Mucosa of descending colon (tissue), 3 donors: ENCODE data around the gene KLK11. TPM values are rescaled to one million over a fixed set of nuclear protein-coding genes. Genes with fewer than 3 reads are reported as not detected.
A peak's percentile ranks its signal among the peaks of the same experiment; 100 is the strongest.

Source experiments
- ATAC-seq: fragments of 200-7000 bp; cut with Tn5 transposase; one replicate; pipeline ENCODE4 v1.9.1; 2020; ENCODE audit warnings: mild to moderate bottlenecking, moderate library complexity
- DNase-seq, 3 donors: peaks; one replicate each; pipeline ENCODE4 v3.0.0-alpha.2; 2020
- H3K36me3 ChIP-seq: fragments of 200-600 bp; one replicate; pipeline ENCODE4 v1.8.0; 2021; ENCODE audit warnings: low read depth, mild to moderate bottlenecking
- H3K4me1 ChIP-seq: fragments of 200-600 bp; one replicate; pipeline ENCODE4 v1.8.0; 2021; ENCODE audit warnings: low read depth, mild to moderate bottlenecking
- H3K4me3 ChIP-seq: fragments of 200-600 bp; one replicate; pipeline ENCODE4 v1.8.0; 2021; ENCODE audit warnings: mild to moderate bottlenecking
- H3K9me3 ChIP-seq: fragments of 200-600 bp; one replicate; pipeline ENCODE4 v1.8.0; 2021; ENCODE audit warnings: mild to moderate bottlenecking
- intact Hi-C, 2 donors: fragments of 100-400 bp; cut with DNase I in 1 of 2; cut with micrococcal nuclease in 1 of 2; formaldehyde crosslinking; loops; one replicate each; pipeline versions ENCODE4 v1.11.0 to v1.11.1; 2022; cut with DNase I, micrococcal nuclease
- total RNA-seq, 3 donors: library from RNA; stranded (reverse); fragmentation: NEBNext Ultra II Directional in 2 of 3; extraction: Animal tissue kit (Norgen Biotek cat#: 25700) in 2 of 3; gene quantifications; one replicate each; pipeline versions ENCODE4 v1.2.1 to v1.2.4, GENCODE V29; 2021 to 2023
- TF ChIP-seq, protein P1 (sequence below): fragments of 200-600 bp; IDR thresholded peaks from one replicate; pipeline ENCODE4 v1.8.0; 2022; ENCODE audit warnings: antibody characterized with exemption, mild to moderate bottlenecking
- donor health status: DM: no; HTN: no; CAD: no; lungs with moderate emphysema.
- donor health status: DM: no; HTN: no; CAD: no.
- donor health status: DM: no; HTN: yes; CAD: no.

KLK11 gene
- total RNA-seq, 3 donors from 2014 or later, result 0.38 to 1.0 (median 0.72) TPM

- peak; percentile 78 for ATAC-seq
- DNase-seq, result peak; percentile 56 to 69 (median 64)
- Histone ChIP-seq H3K4me1 (peaks cover 4% of the 10 kb centered on the region), H3K4me3 (no peak overlapping the region), H3K9me3 (no peaks in the 10 kb centered on the region), H3K36me3 (no peaks in the 10 kb centered on the region)
- intact Hi-C loops, result no loop called here
- TF ChIP-seq, protein P1, sequence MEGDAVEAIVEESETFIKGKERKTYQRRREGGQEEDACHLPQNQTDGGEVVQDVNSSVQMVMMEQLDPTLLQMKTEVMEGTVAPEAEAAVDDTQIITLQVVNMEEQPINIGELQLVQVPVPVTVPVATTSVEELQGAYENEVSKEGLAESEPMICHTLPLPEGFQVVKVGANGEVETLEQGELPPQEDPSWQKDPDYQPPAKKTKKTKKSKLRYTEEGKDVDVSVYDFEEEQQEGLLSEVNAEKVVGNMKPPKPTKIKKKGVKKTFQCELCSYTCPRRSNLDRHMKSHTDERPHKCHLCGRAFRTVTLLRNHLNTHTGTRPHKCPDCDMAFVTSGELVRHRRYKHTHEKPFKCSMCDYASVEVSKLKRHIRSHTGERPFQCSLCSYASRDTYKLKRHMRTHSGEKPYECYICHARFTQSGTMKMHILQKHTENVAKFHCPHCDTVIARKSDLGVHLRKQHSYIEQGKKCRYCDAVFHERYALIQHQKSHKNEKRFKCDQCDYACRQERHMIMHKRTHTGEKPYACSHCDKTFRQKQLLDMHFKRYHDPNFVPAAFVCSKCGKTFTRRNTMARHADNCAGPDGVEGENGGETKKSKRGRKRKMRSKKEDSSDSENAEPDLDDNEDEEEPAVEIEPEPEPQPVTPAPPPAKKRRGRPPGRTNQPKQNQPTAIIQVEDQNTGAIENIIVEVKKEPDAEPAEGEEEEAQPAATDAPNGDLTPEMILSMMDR, result peak; percentile 32
These were observed 9.4 kb downstream of the KLK11 start for GRCh38 chr19:51016798-51017683.

GRCh38 chr19:51015691-51016267 is 10.6 kb downstream of the KLK11 start:
- ATAC-seq, result no peak
- intact Hi-C loops, result no loop called here
- DNase-seq, result no peak
- Histone ChIP-seq H3K9me3 (no peaks in the 10 kb centered on the region), H3K36me3 (no peaks in the 10 kb centered on the region), H3K4me3 (no peak overlapping the region), H3K4me1 (peaks cover 4% of the 10 kb centered on the region)
- TF ChIP-seq, protein P1, result no peak

- H3K9me3 ChIP-seq, result no peaks in the 10 kb centered on the region
- no peaks in the 10 kb centered on the region for H3K36me3 ChIP-seq
- TF ChIP-seq, protein P1, result no peak
- DNase-seq (no peak), ATAC-seq (no peak)
- intact Hi-C loops, result no loop called here
- H3K4me1 ChIP-seq, result peaks cover 3% of the 10 kb centered on the region
- H3K4me3 ChIP-seq, result no peak overlapping the region
These were observed 12.2 kb downstream of the KLK11 start for GRCh38 chr19:51014242-51014641.

GRCh38 chr19:51012661-51013190 is 13.7 kb downstream of the KLK11 start:
- Histone ChIP-seq H3K4me3 (no peak overlapping the region), H3K9me3 (no peaks in the 10 kb centered on the region), H3K4me1 (no peaks in the 10 kb centered on the region), H3K36me3 (no peaks in the 10 kb centered on the region)
- intact Hi-C loops, result no loop called here
- ATAC-seq (no peak), DNase-seq (no peak)
- TF ChIP-seq, protein P1, result no peak

- ATAC-seq, result no peak
These were observed 16.2 kb downstream of the KLK11 start for GRCh38 chr19:51010066-51010795.

More at GRCh38 chr19:51010066-51010795, 16.2 kb downstream of the KLK11 start:
- Histone ChIP-seq H3K9me3 (no peaks in the 10 kb centered on the region), H3K36me3 (no peaks in the 10 kb centered on the region), H3K4me1 (no peaks in the 10 kb centered on the region), H3K4me3 (no peak overlapping the region)
- intact Hi-C loops, result no loop called here
- TF ChIP-seq, protein P1, result no peak
- DNase-seq, result no peak
